ENCODE results near the gene PNPLA7. TPM values are rescaled to one million over a fixed set of nuclear protein-coding genes. Genes with fewer than 3 reads are reported as not detected.
"Not testable (repeated sequence)": the region's sequence is repeated elsewhere in the genome, so short reads cannot be mapped to it uniquely, and the experiment has no call there.

The PNPLA7 gene
- total RNA-seq, 1 experiment from 2014 or later, result 0.77 TPM

- DNase-seq (no peak), ATAC-seq (no peak)
- H3F3A ChIP-seq (ENCODE audit: low read length, unreplicated experiment), result no peaks in the 10 kb centered on the region
- H3K4me3 ChIP-seq (ENCODE audit: low read length), result no peak overlapping the region
- H2AFZ ChIP-seq (ENCODE audit: low read length), result no peak overlapping the region
- no peaks in the 10 kb centered on the region for H4K20me1 ChIP-seq (ENCODE audit: low read length)
- ChIA-PET POLR2A (ENCODE audit: unreplicated experiment) (no interaction called here), CTCF (no interaction called here)
- no peaks in the 10 kb centered on the region for H3K9me3 ChIP-seq (ENCODE audit: low read length)
- no peak for TF ChIP-seq EZH2 (IDR thresholded peaks at IDR 0.05; ENCODE audit: low read length, unreplicated experiment)
- no peak for TF ChIP-seq CTCF (conservative IDR thresholded peaks at IDR 0.05; ENCODE audit: low read depth, low read length)
- TF ChIP-seq EZH2phosphoT487 (IDR thresholded peaks at IDR 0.05; ENCODE audit: borderline replicate concordance, low read length), result no peak
- no peak overlapping the region for H3K4me2 ChIP-seq (ENCODE audit: low read length)
- no peak overlapping the region for H3K27ac ChIP-seq (ENCODE audit: low read length)
- no TSS peak for BruUV-seq (replicated peaks)
- H3K79me2 ChIP-seq (ENCODE audit: low read length), result no peaks in the 10 kb centered on the region
- intact Hi-C loops (cut with micrococcal nuclease), result no loop called here
- no peaks in the 10 kb centered on the region for H3K4me1 ChIP-seq (ENCODE audit: insufficient read depth, low read length)
- no peaks in the 10 kb centered on the region for H3K27me3 ChIP-seq (ENCODE audit: low read length)
- no peaks in the 10 kb centered on the region for H3K9me2 ChIP-seq (replicated peaks; ENCODE audit: low read length)
- no peak overlapping the region for H3K9ac ChIP-seq (ENCODE audit: low read length)
- no peaks in the 10 kb centered on the region for H3K36me3 ChIP-seq (ENCODE audit: low read depth, low read length)
Measured at GRCh38 chr9:137519553-137519952, 30.6 kb downstream of the PNPLA7 start.

GRCh38 chr9:137518661-137519459 is 31.3 kb downstream of the PNPLA7 start:
- H2AFZ ChIP-seq (ENCODE audit: low read length); H3K9me2 ChIP-seq (replicated peaks; ENCODE audit: low read length); intact Hi-C loops (cut with micrococcal nuclease); CTCF ChIA-PET; DNase-seq; H3K9me3 ChIP-seq (ENCODE audit: low read length); H3K27me3 ChIP-seq (ENCODE audit: low read length); BruUV-seq (replicated peaks); POLR2A ChIA-PET (ENCODE audit: unreplicated experiment); H4K20me1 ChIP-seq (ENCODE audit: low read length); H3K4me1 ChIP-seq (ENCODE audit: insufficient read depth, low read length); H3K4me3 ChIP-seq (ENCODE audit: low read length); H3K4me2 ChIP-seq (ENCODE audit: low read length); H3K36me3 ChIP-seq (ENCODE audit: low read depth, low read length); H3K9ac ChIP-seq (ENCODE audit: low read length); ATAC-seq; H3K27ac ChIP-seq (ENCODE audit: low read length); H3F3A ChIP-seq (ENCODE audit: low read length, unreplicated experiment); H3K79me2 ChIP-seq (ENCODE audit: low read length): not testable (repeated sequence)

- ChIA-PET CTCF (no interaction called here), POLR2A (ENCODE audit: unreplicated experiment) (no interaction called here)
- Histone ChIP-seq H3K4me1 (ENCODE audit: insufficient read depth, low read length) (no peaks in the 10 kb centered on the region), H3K9ac (ENCODE audit: low read length) (no peak overlapping the region), H3K9me2 (replicated peaks; ENCODE audit: low read length) (no peaks in the 10 kb centered on the region), H3K4me2 (ENCODE audit: low read length) (no peak overlapping the region), H3K36me3 (ENCODE audit: low read depth, low read length) (no peaks in the 10 kb centered on the region), H3K27ac (ENCODE audit: low read length) (no peak overlapping the region), H3K9me3 (ENCODE audit: low read length) (no peaks in the 10 kb centered on the region), H4K20me1 (ENCODE audit: low read length) (no peaks in the 10 kb centered on the region), H2AFZ (ENCODE audit: low read length) (no peak overlapping the region), H3K79me2 (ENCODE audit: low read length) (no peaks in the 10 kb centered on the region), H3K27me3 (ENCODE audit: low read length) (no peaks in the 10 kb centered on the region), H3K4me3 (ENCODE audit: low read length) (no peak overlapping the region), H3F3A (ENCODE audit: low read length, unreplicated experiment) (no peaks in the 10 kb centered on the region)
- TF ChIP-seq EZH2phosphoT487 (IDR thresholded peaks at IDR 0.05; ENCODE audit: borderline replicate concordance, low read length), result no peak
- BruUV-seq (replicated peaks), result no TSS peak
- DNase-seq (no peak), ATAC-seq (no peak)
- intact Hi-C loops (cut with micrococcal nuclease), result no loop called here
Measured at GRCh38 chr9:137516144-137516917, 33.9 kb downstream of the PNPLA7 start.
